ENCODE data around the gene PLCD1.
"Not testable (repeated sequence)": the region's sequence is repeated elsewhere in the genome, so short reads cannot be mapped to it uniquely, and the experiment has no call there.

The PLCD1 gene

GRCh38 chr3:37991823-37992222 lies 37.6 kb downstream of the PLCD1 start:
- DNase-seq (ENCODE audit: low read depth in 1 of 2, low spot score in 1 of 2), result no peak
- in situ Hi-C loops (cut with HindIII; ENCODE audit: low pct_unique_long_range_greater_than_20kb, low sequenced_read_pairs), result no loop called here
- TF ChIP-seq JUND (IDR thresholded peaks at IDR 0.05; ENCODE audit: low read depth), result no peak

GRCh38 chr3:37991109-37991508 lies 38.3 kb downstream of the PLCD1 start:
- no peak for DNase-seq (ENCODE audit: low read depth in 1 of 2, low spot score in 1 of 2)
- TF ChIP-seq JUND (IDR thresholded peaks at IDR 0.05; ENCODE audit: low read depth), result no peak
- in situ Hi-C loops (cut with HindIII; ENCODE audit: low pct_unique_long_range_greater_than_20kb, low sequenced_read_pairs), result no loop called here

GRCh38 chr3:37990527-37990926 lies 38.9 kb downstream of the PLCD1 start, which contains the start of gene VILL:
Gene VILL, plus strand, starts transcription at chr3:37990786. Its CDS starts 2,887 bp downstream, at chr3:37993673.
- no peak for DNase-seq (ENCODE audit: low read depth in 1 of 2, low spot score in 1 of 2)
- in situ Hi-C loops (cut with HindIII; ENCODE audit: low pct_unique_long_range_greater_than_20kb, low sequenced_read_pairs), result no loop called here
- no peak for TF ChIP-seq JUND (IDR thresholded peaks at IDR 0.05; ENCODE audit: low read depth)

- no peak for TF ChIP-seq JUND (IDR thresholded peaks at IDR 0.05; ENCODE audit: low read depth)
- in situ Hi-C loops (cut with HindIII; ENCODE audit: low pct_unique_long_range_greater_than_20kb, low sequenced_read_pairs), result no loop called here
- DNase-seq (ENCODE audit: low read depth in 1 of 2, low spot score in 1 of 2), result no peak
Measured at GRCh38 chr3:37989821-37990480, 39.5 kb downstream of the PLCD1 start.

- no peak for DNase-seq (ENCODE audit: low read depth in 1 of 2, low spot score in 1 of 2)
- TF ChIP-seq JUND (IDR thresholded peaks at IDR 0.05; ENCODE audit: low read depth), result no peak
- in situ Hi-C loops (cut with HindIII; ENCODE audit: low pct_unique_long_range_greater_than_20kb, low sequenced_read_pairs), result no loop called here
Measured at GRCh38 chr3:37988931-37989525, 40.4 kb downstream of the PLCD1 start.

GRCh38 chr3:37988376-37988775 lies 41.1 kb downstream of the PLCD1 start:
- in situ Hi-C loops (cut with HindIII; ENCODE audit: low pct_unique_long_range_greater_than_20kb, low sequenced_read_pairs); DNase-seq (ENCODE audit: low read depth in 1 of 2, low spot score in 1 of 2): not testable (repeated sequence)

GRCh38 chr3:37987751-37988179 lies 41.7 kb downstream of the PLCD1 start:
- DNase-seq (ENCODE audit: low read depth in 1 of 2, low spot score in 1 of 2), result no peak
- in situ Hi-C loops (cut with HindIII; ENCODE audit: low pct_unique_long_range_greater_than_20kb, low sequenced_read_pairs), result no loop called here
- TF ChIP-seq JUND (IDR thresholded peaks at IDR 0.05; ENCODE audit: low read depth), result no peak

GRCh38 chr3:37987315-37987697 lies 42.1 kb downstream of the PLCD1 start:
- DNase-seq (ENCODE audit: low read depth in 1 of 2, low spot score in 1 of 2), result no peak
- TF ChIP-seq JUND (IDR thresholded peaks at IDR 0.05; ENCODE audit: low read depth), result no peak
- in situ Hi-C loops (cut with HindIII; ENCODE audit: low pct_unique_long_range_greater_than_20kb, low sequenced_read_pairs), result no loop called here

GRCh38 chr3:37986479-37987314 lies 42.7 kb downstream of the PLCD1 start:
- in situ Hi-C loops (cut with HindIII; ENCODE audit: low pct_unique_long_range_greater_than_20kb, low sequenced_read_pairs), result no loop called here
- peak in 1 of 2 experiments; percentile 46 for DNase-seq (ENCODE audit: low read depth in 1 of 2, low spot score in 1 of 2)
- TF ChIP-seq JUND (IDR thresholded peaks at IDR 0.05; ENCODE audit: low read depth), result no peak

- in situ Hi-C loops (cut with HindIII; ENCODE audit: low pct_unique_long_range_greater_than_20kb, low sequenced_read_pairs), result no loop called here
- DNase-seq (ENCODE audit: low read depth in 1 of 2, low spot score in 1 of 2), result no peak
- TF ChIP-seq JUND (IDR thresholded peaks at IDR 0.05; ENCODE audit: low read depth), result no peak
Measured at GRCh38 chr3:37985637-37986320, 43.7 kb downstream of the PLCD1 start.

- no peak for TF ChIP-seq JUND (IDR thresholded peaks at IDR 0.05; ENCODE audit: low read depth)
- in situ Hi-C loops (cut with HindIII; ENCODE audit: low pct_unique_long_range_greater_than_20kb, low sequenced_read_pairs), result no loop called here
Measured at GRCh38 chr3:37984596-37984995, 44.8 kb downstream of the PLCD1 start.

GRCh38 chr3:37984051-37984450 lies 45.4 kb downstream of the PLCD1 start:
- no peak for TF ChIP-seq JUND (IDR thresholded peaks at IDR 0.05; ENCODE audit: low read depth)
- in situ Hi-C loops (cut with HindIII; ENCODE audit: low pct_unique_long_range_greater_than_20kb, low sequenced_read_pairs), result no loop called here
- DNase-seq (ENCODE audit: low read depth in 1 of 2, low spot score in 1 of 2), result no peak

More at GRCh38 chr3:37984596-37984995, 44.8 kb downstream of the PLCD1 start:
- DNase-seq (ENCODE audit: low read depth in 1 of 2, low spot score in 1 of 2), result no peak
